ENCODE results near the gene SH3GL3.

- no peak for TF ChIP-seq ZNF18 (tag by site-specific recombination; IDR thresholded peaks at IDR 0.05)
- TF ChIP-seq ZSCAN18 (tag by site-specific recombination; IDR thresholded peaks at IDR 0.05), result no peak
Observed at GRCh38 chr15:83651541-83651940, 204.4 kb downstream of the SH3GL3 start.
